Stimulated activated CD8-positive, alpha-beta memory T cell treated with anti-CD3 and anti-CD28 coated beads, Interleukin-15, amount 100 ng/mL, for 48 hours (primary cell): ENCODE data around the gene MYRIP.
"Not testable (repeated sequence)": the region's sequence is repeated elsewhere in the genome, so short reads cannot be mapped to it uniquely, and the experiment has no call there.

Experiments used
- DNase-seq, 2 donors: peaks; one replicate each; pipeline ENCODE4 v3.0.0-alpha.2; 2020; ENCODE audit warnings: low read depth in 2 of 2

The MYRIP gene

GRCh38 chr3:39806820-39807219 is 2.6 kb upstream of the MYRIP start:
- DNase-seq, result no peak

GRCh38 chr3:39808467-39809180 is 785 bp upstream of the MYRIP start:
- no peak for DNase-seq

GRCh38 chr3:39809995-39810595 is 686 bp downstream of the MYRIP start:
- no peak for DNase-seq

- DNase-seq, result no peak
Observed at GRCh38 chr3:39810647-39811161, 1.3 kb downstream of the MYRIP start.

GRCh38 chr3:39811561-39811960 is 2.2 kb downstream of the MYRIP start:
- no peak for DNase-seq

GRCh38 chr3:39812537-39812936 is 3.1 kb downstream of the MYRIP start:
- DNase-seq, result no peak

GRCh38 chr3:39814007-39814406 is 4.6 kb downstream of the MYRIP start:
- no peak for DNase-seq

GRCh38 chr3:39819899-39820298 is 10.5 kb downstream of the MYRIP start:
- no peak for DNase-seq

GRCh38 chr3:39833764-39834163 is 24.4 kb downstream of the MYRIP start:
- not testable (repeated sequence) for DNase-seq

- DNase-seq, result no peak
Observed at GRCh38 chr3:39839484-39839883, 30.1 kb downstream of the MYRIP start.

GRCh38 chr3:39843440-39843839 is 34.0 kb downstream of the MYRIP start:
- no peak for DNase-seq

GRCh38 chr3:39848365-39848764 is 39.0 kb downstream of the MYRIP start:
- no peak for DNase-seq

GRCh38 chr3:39849992-39850715 is 40.7 kb downstream of the MYRIP start:
- DNase-seq, result no peak

GRCh38 chr3:39850716-39851032 is 41.3 kb downstream of the MYRIP start:
- no peak for DNase-seq

GRCh38 chr3:39855517-39855916 is 46.1 kb downstream of the MYRIP start:
- no peak for DNase-seq

GRCh38 chr3:39869890-39870289 is 60.5 kb downstream of the MYRIP start:
- DNase-seq, result no peak

GRCh38 chr3:39870706-39871105 is 61.3 kb downstream of the MYRIP start:
- no peak for DNase-seq

- no peak for DNase-seq
Observed at GRCh38 chr3:39879581-39879980, 70.2 kb downstream of the MYRIP start.

GRCh38 chr3:39882111-39882510 is 72.7 kb downstream of the MYRIP start:
- DNase-seq, result no peak

GRCh38 chr3:39892068-39892467 is 82.7 kb downstream of the MYRIP start:
- DNase-seq, result no peak

- DNase-seq, result no peak
Observed at GRCh38 chr3:39896184-39896583, 86.8 kb downstream of the MYRIP start.

- DNase-seq, result no peak
Observed at GRCh38 chr3:39900462-39901002, 91.1 kb downstream of the MYRIP start.

- no peak for DNase-seq
Observed at GRCh38 chr3:39903253-39903652, 93.8 kb downstream of the MYRIP start.
